ENCODE results near the gene LMF1. TPM values are rescaled to one million over a fixed set of nuclear protein-coding genes. Genes with fewer than 3 reads are reported as not detected.

The LMF1 gene
- total and polyA plus RNA-seq, 4 donors = 8.8 to 75.0 (median 28.3) TPM

- Histone ChIP-seq H3K27me3 (ENCODE audit: control insufficient read depth in 1 of 2, insufficient read depth in 2 of 2, low read length in 1 of 2) (no peaks in the 10 kb centered on the region), H3K4me3 (ENCODE audit: low read length in 2 of 2) (no peak overlapping the region), H3K9me3 (ENCODE audit: control insufficient read depth, low read length) (no peaks in the 10 kb centered on the region), H3K36me3 (ENCODE audit: control insufficient read depth in 1 of 2, insufficient read depth in 2 of 2, low read length in 1 of 2) (peaks cover 0 to 1% of the 10 kb centered on the region in 2 donors), H3K4me1 (ENCODE audit: control insufficient read depth in 1 of 2, insufficient read depth in 2 of 2, low read length in 2 of 2) (no peaks in the 10 kb centered on the region), H3K27ac (ENCODE audit: low read depth in 1 of 2, low read length in 2 of 2) (no peak overlapping the region)
- ATAC-seq (ENCODE audit: low FRiP score) = no peak
- DNase-seq = peak in 1 of 2 donors; percentile 70
- intact Hi-C loops (cut with DNase I) = no loop called here
- WGBS, 2 donors = 97 to 100% methylated on average over 17 to 18 of the region's 18 CpGs
Observed at GRCh38 chr16:966035-966434, 4.7 kb downstream of the LMF1 start.

DNA sequence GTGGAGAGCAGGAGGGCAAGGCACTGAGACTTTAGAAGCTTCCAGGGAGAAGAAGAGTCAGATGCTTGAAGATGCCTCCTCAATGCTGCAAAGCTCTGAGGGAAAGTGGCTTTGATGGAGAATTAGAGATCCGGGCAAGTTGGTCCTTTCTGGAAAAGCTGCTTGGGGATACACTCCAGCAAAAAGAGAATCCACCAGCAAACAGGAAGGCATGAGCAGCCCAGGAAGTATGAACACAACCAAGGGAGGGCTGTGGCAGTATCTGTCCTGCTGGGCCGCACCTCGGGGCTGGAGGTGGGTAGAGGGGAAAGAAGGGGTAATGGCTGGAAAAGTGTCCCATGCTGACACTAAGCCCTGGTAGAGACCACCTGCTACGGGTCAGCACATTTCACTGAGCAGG, 5.3 kb downstream of the LMF1 start:
- Histone ChIP-seq H3K9me3 (ENCODE audit: control insufficient read depth, low read length) (no peaks in the 10 kb centered on the region), H3K4me1 (ENCODE audit: control insufficient read depth in 1 of 2, insufficient read depth in 2 of 2, low read length in 2 of 2) (no peaks in the 10 kb centered on the region), H3K27ac (ENCODE audit: low read depth in 1 of 2, low read length in 2 of 2) (no peak overlapping the region), H3K36me3 (ENCODE audit: control insufficient read depth in 1 of 2, insufficient read depth in 2 of 2, low read length in 1 of 2) (peaks cover 0 to 1% of the 10 kb centered on the region in 2 donors), H3K4me3 (ENCODE audit: low read length in 2 of 2) (no peak overlapping the region), H3K27me3 (ENCODE audit: control insufficient read depth in 1 of 2, insufficient read depth in 2 of 2, low read length in 1 of 2) (no peaks in the 10 kb centered on the region)
- intact Hi-C loops (cut with DNase I) = no loop called here
- WGBS, 2 donors = 97 to 99% methylated on average over 4 of the region's 4 CpGs
- ATAC-seq (ENCODE audit: low FRiP score) (no peak), DNase-seq (peak in 1 of 2 donors; percentile 25)

DNA sequence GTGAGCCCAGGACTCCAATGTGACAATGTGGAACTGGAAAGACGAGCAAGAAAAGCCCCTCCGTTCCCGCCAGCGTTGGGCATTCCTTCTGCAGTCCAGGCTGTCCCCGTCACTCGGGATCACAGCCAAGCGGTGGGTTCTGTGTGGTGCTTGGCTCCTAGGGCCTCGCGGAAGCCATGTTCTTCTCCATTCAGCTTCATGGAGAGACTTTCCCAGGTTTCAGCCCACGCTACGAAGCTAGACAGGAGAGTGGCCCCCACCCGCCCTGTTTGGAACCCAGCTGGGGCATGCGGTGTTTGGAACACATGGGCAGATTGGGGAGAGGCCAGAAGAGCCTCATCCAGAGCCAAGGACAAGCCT, 5.8 kb downstream of the LMF1 start:
- ATAC-seq (ENCODE audit: low FRiP score) = no peak
- H3K4me1 ChIP-seq (ENCODE audit: control insufficient read depth in 1 of 2, insufficient read depth in 2 of 2, low read length in 2 of 2) = no peaks in the 10 kb centered on the region
- no peak overlapping the region for H3K27ac ChIP-seq (ENCODE audit: low read depth in 1 of 2, low read length in 2 of 2)
- DNase-seq = peak in 1 of 2 donors; percentile 64
- 94 to 96% methylated on average over 13 of the region's 13 CpGs for WGBS, 2 donors
- no peaks in the 10 kb centered on the region for H3K9me3 ChIP-seq (ENCODE audit: control insufficient read depth, low read length)
- peaks cover 0 to 1% of the 10 kb centered on the region in 2 donors for H3K36me3 ChIP-seq (ENCODE audit: control insufficient read depth in 1 of 2, insufficient read depth in 2 of 2, low read length in 1 of 2)
- H3K4me3 ChIP-seq (ENCODE audit: low read length in 2 of 2) = no peak overlapping the region
- H3K27me3 ChIP-seq (ENCODE audit: control insufficient read depth in 1 of 2, insufficient read depth in 2 of 2, low read length in 1 of 2) = no peaks in the 10 kb centered on the region
- intact Hi-C loops (cut with DNase I) = no loop called here

DNA sequence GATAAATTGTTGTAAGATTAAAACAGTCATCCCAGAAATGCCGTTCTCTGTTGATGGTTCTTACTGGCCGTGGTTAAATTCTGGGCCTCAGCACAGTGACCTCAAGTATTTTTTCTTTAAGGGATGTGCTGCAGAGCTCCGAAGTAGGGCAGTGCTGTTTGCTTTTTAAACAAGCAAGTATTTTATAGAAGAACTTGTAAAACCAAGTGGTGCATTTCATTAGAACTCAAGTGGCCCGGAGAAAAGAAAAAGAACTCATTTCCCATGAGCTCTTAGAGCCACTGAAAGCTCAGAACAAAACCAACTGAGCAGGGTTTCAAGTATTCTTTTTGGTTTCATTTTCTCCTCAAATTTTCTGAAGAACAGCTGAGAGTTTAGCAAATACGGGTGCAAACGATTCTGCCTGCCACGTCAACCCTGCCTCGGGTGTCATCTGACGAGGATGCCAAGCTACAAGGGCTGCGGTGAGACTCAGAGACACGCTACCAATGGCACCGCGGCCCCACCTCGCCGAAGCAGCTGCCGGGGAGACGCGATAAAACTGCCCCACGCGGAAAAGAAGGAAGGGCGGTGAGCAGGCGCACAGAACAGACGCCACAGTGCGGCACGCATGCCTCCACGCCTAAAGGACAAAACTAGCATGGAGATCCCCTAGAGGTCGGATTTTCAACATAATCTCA, 6.3 kb downstream of the LMF1 start:
- Histone ChIP-seq H3K27me3 (ENCODE audit: control insufficient read depth in 1 of 2, insufficient read depth in 2 of 2, low read length in 1 of 2) (no peaks in the 10 kb centered on the region), H3K4me3 (ENCODE audit: low read length in 2 of 2) (no peak overlapping the region), H3K9me3 (ENCODE audit: control insufficient read depth, low read length) (no peaks in the 10 kb centered on the region), H3K36me3 (ENCODE audit: control insufficient read depth in 1 of 2, insufficient read depth in 2 of 2, low read length in 1 of 2) (peaks cover 0 to 1% of the 10 kb centered on the region in 2 donors), H3K4me1 (ENCODE audit: control insufficient read depth in 1 of 2, insufficient read depth in 2 of 2, low read length in 2 of 2) (no peaks in the 10 kb centered on the region), H3K27ac (ENCODE audit: low read depth in 1 of 2, low read length in 2 of 2) (no peak overlapping the region)
- peak in 1 of 2 donors; percentile 44 for DNase-seq
- no peak for ATAC-seq (ENCODE audit: low FRiP score)
- intact Hi-C loops (cut with DNase I) = no loop called here
- 80 to 86% methylated on average over 27 of the region's 27 CpGs for WGBS, 2 donors

DNA sequence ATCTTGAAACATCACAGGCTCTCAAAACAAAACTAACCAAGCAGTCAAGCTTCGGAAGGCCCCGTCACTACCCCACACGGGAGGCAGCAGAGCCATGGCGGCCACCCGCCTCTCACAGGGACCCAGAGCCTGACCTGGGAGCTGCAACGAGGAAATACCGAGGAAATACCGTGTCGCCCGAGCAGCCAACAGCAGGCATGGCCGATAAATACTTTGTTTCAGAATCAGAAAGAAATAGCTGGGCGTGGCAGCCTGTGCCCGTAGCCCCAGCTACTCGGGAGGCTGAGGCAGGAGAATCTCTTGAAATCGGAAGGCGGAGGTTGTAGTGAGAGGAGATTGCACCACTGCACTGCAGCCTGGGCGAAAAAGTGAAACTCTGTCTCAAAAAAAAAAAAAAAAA, 6.9 kb downstream of the LMF1 start:
- Histone ChIP-seq H3K9me3 (ENCODE audit: control insufficient read depth, low read length) (no peaks in the 10 kb centered on the region), H3K4me3 (ENCODE audit: low read length in 2 of 2) (no peak overlapping the region), H3K27me3 (ENCODE audit: control insufficient read depth in 1 of 2, insufficient read depth in 2 of 2, low read length in 1 of 2) (no peaks in the 10 kb centered on the region), H3K27ac (ENCODE audit: low read depth in 1 of 2, low read length in 2 of 2) (no peak overlapping the region), H3K36me3 (ENCODE audit: control insufficient read depth in 1 of 2, insufficient read depth in 2 of 2, low read length in 1 of 2) (peaks cover 0 to 1% of the 10 kb centered on the region in 2 donors), H3K4me1 (ENCODE audit: control insufficient read depth in 1 of 2, insufficient read depth in 2 of 2, low read length in 2 of 2) (no peaks in the 10 kb centered on the region)
- 72 to 76% methylated on average over 17 of the region's 17 CpGs for WGBS, 2 donors
- ATAC-seq (ENCODE audit: low FRiP score) (no peak), DNase-seq (peak in 1 of 2 donors; percentile 67)
- intact Hi-C loops (cut with DNase I) = no loop called here

DNA sequence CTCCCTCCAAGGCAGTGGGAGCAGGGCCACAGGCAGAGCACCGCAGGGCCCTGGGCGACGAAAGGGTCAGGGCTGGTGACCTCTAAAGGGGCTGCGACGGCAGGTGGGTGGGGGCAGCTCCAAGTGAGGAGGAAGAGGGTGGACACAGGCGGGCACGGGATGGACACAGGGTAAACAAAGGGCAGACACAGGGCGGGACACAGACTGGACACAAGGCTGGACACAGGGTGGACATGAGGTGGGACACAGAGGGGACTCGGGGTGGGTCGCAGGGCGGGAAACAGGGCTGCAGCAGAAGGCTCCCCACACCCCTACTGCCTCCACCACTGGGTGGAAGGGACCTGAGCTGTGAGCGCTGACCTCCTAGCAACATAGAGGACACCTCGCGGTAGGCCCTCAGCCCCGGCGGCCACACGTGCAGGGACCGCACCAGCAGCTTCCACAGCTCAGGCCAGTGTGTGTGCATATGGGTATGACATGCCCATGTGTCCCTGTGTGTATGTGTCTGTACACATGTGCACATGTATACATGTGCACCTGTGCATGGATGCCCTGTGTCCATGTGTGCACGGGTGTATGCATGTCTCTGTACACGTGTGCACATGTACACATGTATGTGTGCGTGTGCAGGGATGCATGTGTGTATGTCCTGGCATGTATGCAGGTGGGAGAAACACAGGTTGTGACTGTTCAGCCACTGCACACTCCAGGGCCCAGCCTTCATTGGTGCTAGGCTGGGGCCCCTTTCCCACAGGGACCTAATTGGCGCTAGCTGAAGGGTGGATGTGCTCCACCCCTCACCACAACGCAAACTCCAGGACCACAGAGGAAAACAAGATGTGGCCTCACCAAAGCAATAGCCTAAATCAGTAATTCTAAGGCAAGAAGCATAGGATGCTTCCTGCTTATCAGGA, 7.6 kb downstream of the LMF1 start:
- intact Hi-C loops (cut with DNase I) = no loop called here
- no peak overlapping the region for H3K27ac ChIP-seq (ENCODE audit: low read depth in 1 of 2, low read length in 2 of 2)
- H3K27me3 ChIP-seq (ENCODE audit: control insufficient read depth in 1 of 2, insufficient read depth in 2 of 2, low read length in 1 of 2) = no peaks in the 10 kb centered on the region
- WGBS, 2 donors = 88 to 91% methylated on average over 23 of the region's 23 CpGs
- H3K9me3 ChIP-seq (ENCODE audit: control insufficient read depth, low read length) = no peaks in the 10 kb centered on the region
- DNase-seq = peak in 1 of 2 donors; percentile 67
- H3K36me3 ChIP-seq (ENCODE audit: control insufficient read depth in 1 of 2, insufficient read depth in 2 of 2, low read length in 1 of 2) = peaks cover 0 to 1% of the 10 kb centered on the region in 2 donors
- no peak overlapping the region for H3K4me3 ChIP-seq (ENCODE audit: low read length in 2 of 2)
- H3K4me1 ChIP-seq (ENCODE audit: control insufficient read depth in 1 of 2, insufficient read depth in 2 of 2, low read length in 2 of 2) = no peaks in the 10 kb centered on the region
- no peak for ATAC-seq (ENCODE audit: low FRiP score)

- no peak for ATAC-seq (ENCODE audit: low FRiP score)
- Histone ChIP-seq H3K9me3 (ENCODE audit: control insufficient read depth, low read length) (no peaks in the 10 kb centered on the region), H3K27me3 (ENCODE audit: control insufficient read depth in 1 of 2, insufficient read depth in 2 of 2, low read length in 1 of 2) (no peaks in the 10 kb centered on the region), H3K4me1 (ENCODE audit: control insufficient read depth in 1 of 2, insufficient read depth in 2 of 2, low read length in 2 of 2) (no peaks in the 10 kb centered on the region), H3K36me3 (ENCODE audit: control insufficient read depth in 1 of 2, insufficient read depth in 2 of 2, low read length in 1 of 2) (peaks cover 0 to 1% of the 10 kb centered on the region in 2 donors), H3K4me3 (ENCODE audit: low read length in 2 of 2) (no peak overlapping the region), H3K27ac (ENCODE audit: low read depth in 1 of 2, low read length in 2 of 2) (no peak overlapping the region)
- 92 to 93% methylated on average over 22 of the region's 22 CpGs for WGBS, 2 donors
- peak in 1 of 2 donors; percentile 56 for DNase-seq
- intact Hi-C loops (cut with DNase I) = no loop called here
Observed at GRCh38 chr16:962366-962765, 8.4 kb downstream of the LMF1 start.

GRCh38 chr16:959232-960040, 11.3 kb downstream of the LMF1 start:
- intact Hi-C loops (cut with DNase I) = no loop called here
- 91 to 92% methylated on average over 24 of the region's 24 CpGs for WGBS, 2 donors
- no peaks in the 10 kb centered on the region for H3K4me1 ChIP-seq (ENCODE audit: control insufficient read depth in 1 of 2, insufficient read depth in 2 of 2, low read length in 2 of 2)
- DNase-seq (peak in 1 of 2 donors; percentile 61), ATAC-seq (ENCODE audit: low FRiP score) (no peak)
- no peak overlapping the region for H3K27ac ChIP-seq (ENCODE audit: low read depth in 1 of 2, low read length in 2 of 2)
- H3K36me3 ChIP-seq (ENCODE audit: control insufficient read depth in 1 of 2, insufficient read depth in 2 of 2, low read length in 1 of 2) = no peaks in the 10 kb centered on the region
- H3K9me3 ChIP-seq (ENCODE audit: control insufficient read depth, low read length) = no peaks in the 10 kb centered on the region
- no peak overlapping the region for H3K4me3 ChIP-seq (ENCODE audit: low read length in 2 of 2)
- H3K27me3 ChIP-seq (ENCODE audit: control insufficient read depth in 1 of 2, insufficient read depth in 2 of 2, low read length in 1 of 2) = no peaks in the 10 kb centered on the region

Data from aorta (tissue), 5 donors.